Astrocyte of the cerebellum (primary cell): ENCODE results near the gene LCN2.
A peak's percentile ranks its signal among the peaks of the same experiment; 100 is the strongest.

Experiments
- DNase-seq: peaks from one replicate; pipeline ENCODE4 v3.0.0-alpha.2; 2011; ENCODE audit warnings: low read depth
- H3K4me3 ChIP-seq: 2 replicates; pipeline ENCODE4 v1.5.1; 2011; ENCODE audit warnings: mild to moderate bottlenecking, low read depth, low read length, moderate library complexity
- CTCF ChIP-seq: IDR thresholded peaks from 2 replicates; pipeline ENCODE4 v1.5.1; 2012; ENCODE audit warnings: low read length, low read depth, moderate library complexity, mild to moderate bottlenecking; ENCODE audit errors: missing control alignments
- in situ Hi-C: cut with HindIII; loops from 2 replicates; pipeline ENCODE4 v1.10.0; 2017; ENCODE audit warnings: low sequenced_read_pairs

The LCN2 gene

GRCh38 chr9:128102861-128103588 is 46.2 kb upstream of the LCN2 start:
- H3K4me3 ChIP-seq, result no peak overlapping the region
- TF ChIP-seq CTCF, result no peak
- no peak for DNase-seq
- in situ Hi-C loops, result no loop called here

- H3K4me3 ChIP-seq, result no peak overlapping the region
- DNase-seq, result no peak
- peak; percentile 34 for TF ChIP-seq CTCF
- in situ Hi-C loops, result no loop called here
These were observed 45.7 kb upstream of the LCN2 start for GRCh38 chr9:128103589-128103962.

- no peak for TF ChIP-seq CTCF
- in situ Hi-C loops, result no loop called here
- no peak for DNase-seq
- H3K4me3 ChIP-seq, result no peak overlapping the region
These were observed 45.1 kb upstream of the LCN2 start for GRCh38 chr9:128104171-128104618.

GRCh38 chr9:128105538-128106175 is 43.6 kb upstream of the LCN2 start:
- in situ Hi-C loops, result no loop called here
- DNase-seq, result no peak
- TF ChIP-seq CTCF, result no peak
- no peak overlapping the region for H3K4me3 ChIP-seq

GRCh38 chr9:128106181-128106939 is 42.9 kb upstream of the LCN2 start:
- no peak for DNase-seq
- H3K4me3 ChIP-seq, result no peak overlapping the region
- in situ Hi-C loops, result no loop called here
- TF ChIP-seq CTCF, result no peak

GRCh38 chr9:128106940-128107467 is 42.2 kb upstream of the LCN2 start:
- no peak for DNase-seq
- no peak for TF ChIP-seq CTCF
- in situ Hi-C loops, result no loop called here
- no peak overlapping the region for H3K4me3 ChIP-seq
